Caco-2 (cell line): ENCODE data around the gene JARID2. TPM values are rescaled to one million over a fixed set of nuclear protein-coding genes. Genes with fewer than 3 reads are reported as not detected.

Source experiments
- BruUV-seq: library from RNA; stranded (reverse); fragments of 400-500 nt; replicated peaks from 2 replicates; lab custom pipeline; 2021; lab: Mats Ljungman, UMichigan
- CTCF ChIA-PET: fragments of 300-600 bp; sonication (Branson Sonifier 250); formaldehyde crosslinking; loops from one replicate; lab custom pipeline; 2022; ENCODE audit warnings: antibody characterized with exemption; lab: Charles Lee
- POLR2A ChIA-PET: fragments of 300-600 bp; sonication (Branson Sonifier 250); formaldehyde crosslinking; loops from one replicate; lab custom pipeline; 2022; ENCODE audit warnings: antibody characterized with exemption; lab: Charles Lee
- DNase-seq, 2 experiments: peaks; one replicate each; pipeline versions ENCODE4 v3.0.0 to v3.0.0-alpha.2; 2020 to 2022
- H3K27me3 ChIP-seq: replicated peaks from 2 replicates; pipeline ENCODE4 v1.6.0; 2011; ENCODE audit warnings: low read length; ENCODE audit not compliant: control insufficient read depth, insufficient read depth
- H3K36me3 ChIP-seq: 2 replicates; pipeline ENCODE4 v1.5.1; 2011; ENCODE audit warnings: low read length; ENCODE audit not compliant: control insufficient read depth, insufficient read depth
- H3K4me1 ChIP-seq: fragments of 250-450 bp; sonication (Bioruptor Pico); 2 replicates; pipeline ENCODE4 v1.5.1; 2020; ENCODE audit warnings: mild to moderate bottlenecking
- H3K4me3 ChIP-seq: 2 replicates; pipeline ENCODE4 v1.5.1; 2011; ENCODE audit warnings: low read depth, mild to moderate bottlenecking, control low read depth, low read length
- H3K9me3 ChIP-seq: fragments of 250-450 bp; sonication (Bioruptor Pico); 2 replicates; pipeline ENCODE4 v1.5.1; 2020; ENCODE audit warnings: mild to moderate bottlenecking, moderate library complexity
- H3K27ac Mint-ChIP-seq: one replicate; pipeline ENCODE4 v1.8.0; 2022; ENCODE audit warnings: mixed read lengths; ENCODE audit not compliant: unreplicated experiment
- H3K27me3 Mint-ChIP-seq: one replicate; pipeline ENCODE4 v1.8.0; 2022; ENCODE audit warnings: mixed read lengths; ENCODE audit not compliant: insufficient read depth, unreplicated experiment
- H3K36me3 Mint-ChIP-seq: one replicate; pipeline ENCODE4 v1.8.0; 2022; ENCODE audit warnings: mild to moderate bottlenecking, mixed read lengths; ENCODE audit not compliant: insufficient read depth, unreplicated experiment
- H3K4me1 Mint-ChIP-seq: one replicate; pipeline ENCODE4 v1.8.0; 2022; ENCODE audit warnings: low read depth, mixed read lengths; ENCODE audit not compliant: unreplicated experiment
- H3K4me3 Mint-ChIP-seq: one replicate; pipeline ENCODE4 v1.8.0; 2022; ENCODE audit warnings: mild to moderate bottlenecking, moderate library complexity, mixed read lengths; ENCODE audit not compliant: unreplicated experiment
- H3K9me3 Mint-ChIP-seq: one replicate; pipeline ENCODE4 v1.8.0; 2022; ENCODE audit warnings: mixed read lengths; ENCODE audit not compliant: unreplicated experiment
- CTCF ChIP-seq, 2 experiments: fragments of 200-600 bp in 1 of 2; IDR thresholded peaks; 1 replicate in 1 of 2; 2 replicates in 1 of 2; pipeline versions ENCODE4 v1.5.1 to v1.8.0; 2011 to 2022; ENCODE audit warnings: antibody characterized with exemption in 1 of 2, control low read depth in 1 of 2, inconsistent platforms in 1 of 2, low read depth in 1 of 2, low read length in 1 of 2, mild to moderate bottlenecking in 1 of 2, moderate library complexity in 1 of 2; ENCODE audit not compliant: insufficient read depth in 1 of 2, severe bottlenecking in 1 of 2, unreplicated experiment in 1 of 2
- intact Hi-C: fragments of 100-400 bp; cut with micrococcal nuclease; formaldehyde crosslinking; loops from one replicate; pipeline ENCODE4 v1.10.0; 2022; ENCODE audit not compliant: unreplicated experiment
- total RNA-seq: library from RNA; stranded (reverse); gene quantifications from 2 replicates; pipeline ENCODE4 v1.2.3, GENCODE V29; 2022

Gene JARID2
- total RNA-seq, 1 experiment from 2014 or later: 18.3 TPM

- intact Hi-C loops: no loop called here
- no peaks in the 10 kb centered on the region for H3K4me1 Mint-ChIP-seq
- H3K36me3 ChIP-seq: no peaks in the 10 kb centered on the region
- H3K9me3 ChIP-seq: 0 out of 2 replicates have a peak, but pooled peaks cover 2% of the 10 kb centered on the region
- BruUV-seq: no TSS peak
- peaks cover 13% of the 10 kb centered on the region for H3K9me3 Mint-ChIP-seq
- ChIA-PET POLR2A (no interaction called here), CTCF (no interaction called here)
- no peak for DNase-seq
- H3K4me1 ChIP-seq: no peaks in the 10 kb centered on the region
- H3K36me3 Mint-ChIP-seq: peaks cover 5% of the 10 kb centered on the region
- no peaks in the 10 kb centered on the region for H3K27me3 ChIP-seq
- H3K4me3 ChIP-seq: no peak overlapping the region
- no peak overlapping the region for H3K4me3 Mint-ChIP-seq
- H3K27ac Mint-ChIP-seq: no peak overlapping the region
- H3K27me3 Mint-ChIP-seq: no peaks in the 10 kb centered on the region
- no peak for TF ChIP-seq CTCF (IDR thresholded peaks at IDR 0.05; ENCODE audit: insufficient read depth in 1 of 2, low read depth in 1 of 2, low read length in 1 of 2, severe bottlenecking in 1 of 2, unreplicated experiment in 1 of 2)
Observed at GRCh38 chr6:15546591-15546990, 300.7 kb downstream of the JARID2 start.

DNA sequence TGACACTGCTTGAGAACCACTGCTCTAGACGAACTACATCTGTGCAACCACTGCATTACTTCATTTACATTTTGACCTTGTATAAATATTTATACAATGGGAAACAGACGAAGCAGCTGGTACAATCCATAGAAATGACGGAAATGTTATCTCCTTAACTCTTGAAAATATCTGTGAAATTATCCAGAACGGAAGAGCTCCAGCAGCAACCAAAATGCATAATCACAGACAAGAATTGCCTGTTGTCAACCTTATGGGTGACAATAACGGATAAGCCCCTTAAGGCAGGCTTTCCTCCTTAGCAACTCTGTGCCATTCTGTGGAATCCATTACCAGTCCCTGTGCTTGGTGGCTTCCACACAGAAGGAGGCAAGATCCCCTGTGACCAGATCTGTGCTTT, 301.5 kb downstream of the JARID2 start:
- CTCF ChIA-PET: no interaction called here
- H3K4me1 ChIP-seq: no peaks in the 10 kb centered on the region
- peaks cover 13% of the 10 kb centered on the region for H3K9me3 Mint-ChIP-seq
- no peaks in the 10 kb centered on the region for H3K27me3 Mint-ChIP-seq
- no peak overlapping the region for H3K4me3 ChIP-seq
- TF ChIP-seq CTCF (IDR thresholded peaks at IDR 0.05; ENCODE audit: insufficient read depth in 1 of 2, low read depth in 1 of 2, low read length in 1 of 2, severe bottlenecking in 1 of 2, unreplicated experiment in 1 of 2): no peak
- H3K36me3 ChIP-seq: no peaks in the 10 kb centered on the region
- no peaks in the 10 kb centered on the region for H3K27me3 ChIP-seq
- intact Hi-C loops: no loop called here
- H3K4me1 Mint-ChIP-seq: no peaks in the 10 kb centered on the region
- H3K4me3 Mint-ChIP-seq: no peak overlapping the region
- H3K36me3 Mint-ChIP-seq: peaks cover 10% of the 10 kb centered on the region
- POLR2A ChIA-PET: no interaction called here
- DNase-seq: no peak
- H3K9me3 ChIP-seq: 0 out of 2 replicates have a peak, but pooled peaks cover 2% of the 10 kb centered on the region
- no TSS peak for BruUV-seq
- no peak overlapping the region for H3K27ac Mint-ChIP-seq

DNA sequence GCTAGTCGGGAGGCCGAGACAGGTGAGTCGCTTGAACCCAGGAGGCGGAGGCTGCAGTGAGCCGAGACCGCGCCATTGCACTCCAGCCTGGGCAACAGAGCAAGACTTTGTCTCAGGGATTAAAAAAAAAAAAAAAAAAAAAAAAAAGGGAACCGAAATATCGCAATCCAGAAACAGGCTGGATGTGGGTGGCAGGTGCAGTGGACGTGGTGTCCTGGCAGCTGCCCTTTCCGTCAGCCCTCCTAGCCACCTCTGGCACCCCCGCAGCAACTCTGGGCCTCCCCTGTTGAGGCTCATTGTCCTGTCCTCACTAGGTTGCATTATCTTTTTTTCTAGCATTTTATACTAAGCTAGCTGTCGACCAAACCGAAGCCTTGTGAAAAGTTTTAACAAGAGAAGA, 303.5 kb downstream of the JARID2 start:
- ChIA-PET CTCF (no interaction called here), POLR2A (no interaction called here)
- no peak for TF ChIP-seq CTCF (IDR thresholded peaks at IDR 0.05; ENCODE audit: insufficient read depth in 1 of 2, low read depth in 1 of 2, low read length in 1 of 2, severe bottlenecking in 1 of 2, unreplicated experiment in 1 of 2)

More for the DNA sequence above, 303.5 kb downstream of the JARID2 start:
- H3K4me1 Mint-ChIP-seq: peaks cover 8% of the 10 kb centered on the region
- H3K36me3 Mint-ChIP-seq: peaks cover 15% of the 10 kb centered on the region
- H3K27me3 Mint-ChIP-seq: no peaks in the 10 kb centered on the region
- intact Hi-C loops: no loop called here
- BruUV-seq: no TSS peak
- Histone ChIP-seq H3K27me3 (no peaks in the 10 kb centered on the region), H3K9me3 (0 out of 2 replicates have a peak, but pooled peaks cover 2% of the 10 kb centered on the region), H3K36me3 (no peaks in the 10 kb centered on the region), H3K4me3 (no peak overlapping the region), H3K4me1 (no peaks in the 10 kb centered on the region)
- H3K27ac Mint-ChIP-seq: no peak overlapping the region
- no peak for DNase-seq
- H3K9me3 Mint-ChIP-seq: peaks cover under 1% of the 10 kb centered on the region
- no peak overlapping the region for H3K4me3 Mint-ChIP-seq
